K562 (cell line): ENCODE data around the gene PHF10. TPM values are rescaled to one million over a fixed set of nuclear protein-coding genes. Genes with fewer than 3 reads are reported as not detected.

ENCODE experiments used
- CHD2 ChIP-seq: IDR thresholded peaks from 2 replicates; pipeline ENCODE4 v1.6.1; 2011; ENCODE audit warnings: low read depth, low read length
- ESRRA ChIP-seq: fragments of 450-650 bp; IDR thresholded peaks from 2 replicates; pipeline ENCODE4 v1.6.1; 2014; ENCODE audit warnings: low read depth, mild to moderate bottlenecking, moderate library complexity, borderline replicate concordance
- GATA2 ChIP-seq: sonication (generic); formaldehyde crosslinking; IDR thresholded peaks from 2 replicates; pipeline ENCODE4 v1.4.0; 2020; ENCODE audit warnings: mild to moderate bottlenecking, missing genetic modification reagents
- MXI1 ChIP-seq: IDR thresholded peaks from 2 replicates; pipeline ENCODE4 v1.6.1; 2011; ENCODE audit warnings: low read depth, mild to moderate bottlenecking, improper control_type of control experiment, low read length
- RB1 ChIP-seq: fragments of 450-650 bp; IDR thresholded peaks from 2 replicates; pipeline ENCODE4 v1.6.1; 2017; ENCODE audit warnings: low read depth, mild to moderate bottlenecking
- ZBTB26 ChIP-seq: fragments of 450-650 bp; formaldehyde crosslinking; IDR thresholded peaks from 2 replicates; pipeline ENCODE4 v1.4.0; 2022; ENCODE audit warnings: missing genetic modification characterization
- ZFX ChIP-seq: sonication (generic); formaldehyde crosslinking; IDR thresholded peaks from 2 replicates; pipeline ENCODE4 v1.8.0; 2022; ENCODE audit warnings: mild to moderate bottlenecking, missing genetic modification reagents, moderate library complexity
- ZNF445 ChIP-seq: fragments of 250-450 bp; sonication (Bioruptor Pico); IDR thresholded peaks from 2 replicates; pipeline ENCODE4 v1.4.0; 2020; ENCODE audit warnings: low read depth, mild to moderate bottlenecking, moderate library complexity
- ZNF518B ChIP-seq: fragments of 250-450 bp; sonication (Bioruptor Pico); IDR thresholded peaks from 2 replicates; pipeline ENCODE4 v1.5.0; 2021; ENCODE audit warnings: mild to moderate bottlenecking, moderate library complexity
- polyA plus RNA-seq, 8 experiments: library from polyadenylated mRNA; depleted of rRNA in 4 of 8; stranded (reverse) in 5 of 8; unstranded in 3 of 8; fragments of >200 nt; fragmentation: Nextera tagmentation in 2 of 8; fragmentation: Illumina TruSeq in 1 of 8; extraction: Ambion mirVana in 2 of 8; extraction: Trizol in 1 of 8; gene quantifications; 2 replicates each; pipeline versions ENCODE4 v1.2.1 to v1.2.3, GENCODE V29; 2011 to 2014; ENCODE audit warnings: inconsistent platforms in 1 of 8, missing spikeins in 1 of 8
- total RNA-seq, 7 experiments: library from RNA; depleted of rRNA in 6 of 7; stranded (reverse); fragments of >200 nt in 6 of 7; fragmentation: Illumina TruSeq in 2 of 7; extraction: Trizol in 2 of 7; gene quantifications; 2 replicates each; pipeline versions ENCODE4 v1.2.1 to v1.2.3, GENCODE V29; 2011 to 2021; ENCODE audit warnings: low replicate concordance in 1 of 7
- TF ChIP-seq, protein P1 (sequence below): sonication (generic); formaldehyde crosslinking; IDR thresholded peaks from 2 replicates; pipeline ENCODE4 v1.8.1; 2023; ENCODE audit warnings: mild to moderate bottlenecking, missing genetic modification reagents
- TF ChIP-seq, protein P2 (sequence below): fragments of 450-650 bp; IDR thresholded peaks from 2 replicates; pipeline ENCODE4 v1.6.1; 2017; ENCODE audit warnings: antibody characterized with exemption, mild to moderate bottlenecking

The PHF10 gene
- total and polyA plus RNA-seq, 9 of the 15 experiments (the other 6 are each of a cell fraction or from before 2014, with no cell fraction given), result 23.9 to 88.9 (median 46.0) TPM

DNA sequence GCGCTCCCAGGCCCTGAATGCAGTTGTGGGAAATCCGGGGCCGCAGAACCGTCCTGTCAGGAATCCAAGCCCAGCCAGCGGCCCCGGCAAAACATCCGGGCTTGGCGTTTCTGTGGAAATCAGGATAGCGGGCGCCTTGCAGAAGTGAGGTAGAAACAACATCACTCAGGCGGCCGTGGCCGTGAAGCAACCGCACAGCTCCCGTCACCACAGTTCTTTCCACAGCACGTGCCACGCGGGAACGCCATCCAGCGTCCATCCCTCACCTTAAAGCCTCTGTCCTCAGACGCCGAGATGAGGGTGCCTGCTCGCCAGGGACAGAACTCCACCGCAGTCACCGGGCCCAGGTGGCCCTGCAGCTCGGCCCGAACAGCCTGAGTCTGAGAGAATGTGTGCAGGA, 56.6 kb downstream of the PHF10 start (continued):
- no peak for TF ChIP-seq ZBTB26 (CRISPR knock-in tag)
- no peak for TF ChIP-seq ZFX (CRISPR knock-in tag)
- TF ChIP-seq RB1, result no peak
- TF ChIP-seq, protein P1, sequence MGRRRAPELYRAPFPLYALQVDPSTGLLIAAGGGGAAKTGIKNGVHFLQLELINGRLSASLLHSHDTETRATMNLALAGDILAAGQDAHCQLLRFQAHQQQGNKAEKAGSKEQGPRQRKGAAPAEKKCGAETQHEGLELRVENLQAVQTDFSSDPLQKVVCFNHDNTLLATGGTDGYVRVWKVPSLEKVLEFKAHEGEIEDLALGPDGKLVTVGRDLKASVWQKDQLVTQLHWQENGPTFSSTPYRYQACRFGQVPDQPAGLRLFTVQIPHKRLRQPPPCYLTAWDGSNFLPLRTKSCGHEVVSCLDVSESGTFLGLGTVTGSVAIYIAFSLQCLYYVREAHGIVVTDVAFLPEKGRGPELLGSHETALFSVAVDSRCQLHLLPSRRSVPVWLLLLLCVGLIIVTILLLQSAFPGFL (CRISPR knock-in tag), result no peak
- no peak for TF ChIP-seq ESRRA
- no peak for TF ChIP-seq ZNF518B (CRISPR knock-in tag)
- no peak for TF ChIP-seq ZNF445 (CRISPR knock-in tag)
- no peak for TF ChIP-seq GATA2 (CRISPR knock-in tag)
- no peak for TF ChIP-seq MXI1
- no peak for TF ChIP-seq CHD2
- TF ChIP-seq, protein P2, sequence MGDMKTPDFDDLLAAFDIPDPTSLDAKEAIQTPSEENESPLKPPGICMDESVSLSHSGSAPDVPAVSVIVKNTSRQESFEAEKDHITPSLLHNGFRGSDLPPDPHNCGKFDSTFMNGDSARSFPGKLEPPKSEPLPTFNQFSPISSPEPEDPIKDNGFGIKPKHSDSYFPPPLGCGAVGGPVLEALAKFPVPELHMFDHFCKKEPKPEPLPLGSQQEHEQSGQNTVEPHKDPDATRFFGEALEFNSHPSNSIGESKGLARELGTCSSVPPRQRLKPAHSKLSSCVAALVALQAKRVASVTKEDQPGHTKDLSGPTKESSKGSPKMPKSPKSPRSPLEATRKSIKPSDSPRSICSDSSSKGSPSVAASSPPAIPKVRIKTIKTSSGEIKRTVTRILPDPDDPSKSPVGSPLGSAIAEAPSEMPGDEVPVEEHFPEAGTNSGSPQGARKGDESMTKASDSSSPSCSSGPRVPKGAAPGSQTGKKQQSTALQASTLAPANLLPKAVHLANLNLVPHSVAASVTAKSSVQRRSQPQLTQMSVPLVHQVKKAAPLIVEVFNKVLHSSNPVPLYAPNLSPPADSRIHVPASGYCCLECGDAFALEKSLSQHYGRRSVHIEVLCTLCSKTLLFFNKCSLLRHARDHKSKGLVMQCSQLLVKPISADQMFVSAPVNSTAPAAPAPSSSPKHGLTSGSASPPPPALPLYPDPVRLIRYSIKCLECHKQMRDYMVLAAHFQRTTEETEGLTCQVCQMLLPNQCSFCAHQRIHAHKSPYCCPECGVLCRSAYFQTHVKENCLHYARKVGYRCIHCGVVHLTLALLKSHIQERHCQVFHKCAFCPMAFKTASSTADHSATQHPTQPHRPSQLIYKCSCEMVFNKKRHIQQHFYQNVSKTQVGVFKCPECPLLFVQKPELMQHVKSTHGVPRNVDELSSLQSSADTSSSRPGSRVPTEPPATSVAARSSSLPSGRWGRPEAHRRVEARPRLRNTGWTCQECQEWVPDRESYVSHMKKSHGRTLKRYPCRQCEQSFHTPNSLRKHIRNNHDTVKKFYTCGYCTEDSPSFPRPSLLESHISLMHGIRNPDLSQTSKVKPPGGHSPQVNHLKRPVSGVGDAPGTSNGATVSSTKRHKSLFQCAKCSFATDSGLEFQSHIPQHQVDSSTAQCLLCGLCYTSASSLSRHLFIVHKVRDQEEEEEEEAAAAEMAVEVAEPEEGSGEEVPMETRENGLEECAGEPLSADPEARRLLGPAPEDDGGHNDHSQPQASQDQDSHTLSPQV, result no peak
